HL-60 (cell line): Measurements from ENCODE around the gene SPG21.
"Not testable (repeated sequence)": the region's sequence is repeated elsewhere in the genome, so short reads cannot be mapped to it uniquely, and the experiment has no call there.

Experiments
- POLR2AphosphoS5 ChIP-seq: IDR thresholded peaks from 2 replicates; pipeline ENCODE4 v1.6.1; 2012; ENCODE audit warnings: low read depth
- TF ChIP-seq, protein P1 (sequence below): IDR thresholded peaks from one replicate; pipeline ENCODE4 v1.5.1; 2011; ENCODE audit warnings: low read length, control low read depth, inconsistent platforms; ENCODE audit not compliant: insufficient read depth

DNA sequence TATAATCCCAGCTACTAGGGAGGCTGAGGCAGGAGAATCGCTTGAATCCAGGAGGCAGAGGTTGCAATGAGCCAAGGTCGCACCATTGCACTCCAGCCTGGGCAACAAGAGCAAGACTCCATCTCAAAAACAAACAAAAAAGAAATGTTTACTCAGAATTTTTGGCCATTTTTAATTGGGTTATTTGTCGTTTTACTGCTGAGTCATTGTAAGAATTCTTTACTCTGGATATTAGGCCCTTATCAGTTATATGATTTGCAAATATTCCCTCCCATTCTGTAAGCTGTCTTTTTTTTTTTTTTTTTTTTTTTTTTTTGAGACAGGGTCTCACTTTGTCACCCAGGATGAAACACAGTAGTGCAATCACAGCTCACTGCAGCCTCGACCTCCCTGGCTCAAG is 21.5 kb upstream of the SPG21 start:
- TF ChIP-seq, protein P1, sequence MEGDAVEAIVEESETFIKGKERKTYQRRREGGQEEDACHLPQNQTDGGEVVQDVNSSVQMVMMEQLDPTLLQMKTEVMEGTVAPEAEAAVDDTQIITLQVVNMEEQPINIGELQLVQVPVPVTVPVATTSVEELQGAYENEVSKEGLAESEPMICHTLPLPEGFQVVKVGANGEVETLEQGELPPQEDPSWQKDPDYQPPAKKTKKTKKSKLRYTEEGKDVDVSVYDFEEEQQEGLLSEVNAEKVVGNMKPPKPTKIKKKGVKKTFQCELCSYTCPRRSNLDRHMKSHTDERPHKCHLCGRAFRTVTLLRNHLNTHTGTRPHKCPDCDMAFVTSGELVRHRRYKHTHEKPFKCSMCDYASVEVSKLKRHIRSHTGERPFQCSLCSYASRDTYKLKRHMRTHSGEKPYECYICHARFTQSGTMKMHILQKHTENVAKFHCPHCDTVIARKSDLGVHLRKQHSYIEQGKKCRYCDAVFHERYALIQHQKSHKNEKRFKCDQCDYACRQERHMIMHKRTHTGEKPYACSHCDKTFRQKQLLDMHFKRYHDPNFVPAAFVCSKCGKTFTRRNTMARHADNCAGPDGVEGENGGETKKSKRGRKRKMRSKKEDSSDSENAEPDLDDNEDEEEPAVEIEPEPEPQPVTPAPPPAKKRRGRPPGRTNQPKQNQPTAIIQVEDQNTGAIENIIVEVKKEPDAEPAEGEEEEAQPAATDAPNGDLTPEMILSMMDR = not testable (repeated sequence)
- TF ChIP-seq POLR2AphosphoS5 = not testable (repeated sequence)
